HL-60 (cell line): Measurements from ENCODE around the gene PRKG2.

ENCODE experiments used
- DNase-seq, 2 experiments: peaks; one replicate each; pipeline ENCODE4 v3.0.0-alpha.2; 2010 to 2020; ENCODE audit warnings: low read depth in 1 of 2, low spot score in 1 of 2
- H3K27ac ChIP-seq: fragments of 250-450 bp; sonication (Bioruptor Pico); replicated peaks from 2 replicates; pipeline ENCODE4 v1.5.1; 2020; ENCODE audit warnings: mild to moderate bottlenecking, moderate library complexity
- H3K27me3 ChIP-seq: fragments of 250-450 bp; sonication (Bioruptor Pico); 2 replicates; pipeline ENCODE4 v1.5.1; 2021; ENCODE audit warnings: mild to moderate bottlenecking, moderate library complexity; ENCODE audit not compliant: insufficient read depth, poor library complexity, severe bottlenecking
- H3K4me3 ChIP-seq: replicated peaks from 2 replicates; pipeline ENCODE4 v1.5.1; 2011; ENCODE audit warnings: mild to moderate bottlenecking, control low read depth, low read length; ENCODE audit not compliant: insufficient read depth
- GABPA ChIP-seq: IDR thresholded peaks from 2 replicates; pipeline ENCODE4 v1.6.1; 2012; ENCODE audit warnings: low read depth
- POLR2AphosphoS5 ChIP-seq: IDR thresholded peaks from 2 replicates; pipeline ENCODE4 v1.6.1; 2012; ENCODE audit warnings: low read depth
- SPI1 ChIP-seq: IDR thresholded peaks from 2 replicates; pipeline ENCODE4 v1.6.1; 2012; ENCODE audit warnings: low read depth, mild to moderate bottlenecking, borderline replicate concordance
- TF ChIP-seq, protein P1 (sequence below): IDR thresholded peaks from 2 replicates; pipeline ENCODE4 v1.6.1; 2012; ENCODE audit warnings: low read depth; ENCODE audit not compliant: insufficient replicate concordance
- TF ChIP-seq, protein P2 (sequence below): IDR thresholded peaks from one replicate; pipeline ENCODE4 v1.5.1; 2011; ENCODE audit warnings: low read length, control low read depth, inconsistent platforms; ENCODE audit not compliant: insufficient read depth

PRKG2 gene

DNA sequence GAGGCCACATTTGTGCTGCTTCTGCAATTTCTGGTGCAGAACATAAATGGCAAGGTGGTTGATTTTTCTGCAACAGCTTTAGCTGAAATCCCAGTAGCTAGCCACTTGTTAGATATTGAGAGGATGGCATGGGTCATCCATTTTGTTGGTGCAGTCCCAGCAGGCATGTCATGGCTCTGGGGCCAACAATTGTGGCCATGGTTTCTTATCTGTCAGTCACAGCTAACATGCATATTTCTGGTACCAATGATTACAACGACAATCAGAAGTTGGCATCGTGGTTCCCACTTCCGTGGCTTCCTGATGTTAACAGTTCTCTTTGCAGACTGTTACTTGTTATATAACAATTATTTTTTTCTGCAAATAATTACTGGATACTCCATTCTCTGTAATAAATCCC lies 42.8 kb upstream of the PRKG2 start:
- no peak for DNase-seq
- no peak overlapping the region for H3K4me3 ChIP-seq
- no peaks in the 10 kb centered on the region for H3K27me3 ChIP-seq
- no peak overlapping the region for H3K27ac ChIP-seq
- TF ChIP-seq, protein P1, sequence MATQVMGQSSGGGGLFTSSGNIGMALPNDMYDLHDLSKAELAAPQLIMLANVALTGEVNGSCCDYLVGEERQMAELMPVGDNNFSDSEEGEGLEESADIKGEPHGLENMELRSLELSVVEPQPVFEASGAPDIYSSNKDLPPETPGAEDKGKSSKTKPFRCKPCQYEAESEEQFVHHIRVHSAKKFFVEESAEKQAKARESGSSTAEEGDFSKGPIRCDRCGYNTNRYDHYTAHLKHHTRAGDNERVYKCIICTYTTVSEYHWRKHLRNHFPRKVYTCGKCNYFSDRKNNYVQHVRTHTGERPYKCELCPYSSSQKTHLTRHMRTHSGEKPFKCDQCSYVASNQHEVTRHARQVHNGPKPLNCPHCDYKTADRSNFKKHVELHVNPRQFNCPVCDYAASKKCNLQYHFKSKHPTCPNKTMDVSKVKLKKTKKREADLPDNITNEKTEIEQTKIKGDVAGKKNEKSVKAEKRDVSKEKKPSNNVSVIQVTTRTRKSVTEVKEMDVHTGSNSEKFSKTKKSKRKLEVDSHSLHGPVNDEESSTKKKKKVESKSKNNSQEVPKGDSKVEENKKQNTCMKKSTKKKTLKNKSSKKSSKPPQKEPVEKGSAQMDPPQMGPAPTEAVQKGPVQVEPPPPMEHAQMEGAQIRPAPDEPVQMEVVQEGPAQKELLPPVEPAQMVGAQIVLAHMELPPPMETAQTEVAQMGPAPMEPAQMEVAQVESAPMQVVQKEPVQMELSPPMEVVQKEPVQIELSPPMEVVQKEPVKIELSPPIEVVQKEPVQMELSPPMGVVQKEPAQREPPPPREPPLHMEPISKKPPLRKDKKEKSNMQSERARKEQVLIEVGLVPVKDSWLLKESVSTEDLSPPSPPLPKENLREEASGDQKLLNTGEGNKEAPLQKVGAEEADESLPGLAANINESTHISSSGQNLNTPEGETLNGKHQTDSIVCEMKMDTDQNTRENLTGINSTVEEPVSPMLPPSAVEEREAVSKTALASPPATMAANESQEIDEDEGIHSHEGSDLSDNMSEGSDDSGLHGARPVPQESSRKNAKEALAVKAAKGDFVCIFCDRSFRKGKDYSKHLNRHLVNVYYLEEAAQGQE, result no peak
- TF ChIP-seq POLR2AphosphoS5, result no peak
- TF ChIP-seq SPI1, result no peak
- no peak for TF ChIP-seq GABPA
- TF ChIP-seq, protein P2, sequence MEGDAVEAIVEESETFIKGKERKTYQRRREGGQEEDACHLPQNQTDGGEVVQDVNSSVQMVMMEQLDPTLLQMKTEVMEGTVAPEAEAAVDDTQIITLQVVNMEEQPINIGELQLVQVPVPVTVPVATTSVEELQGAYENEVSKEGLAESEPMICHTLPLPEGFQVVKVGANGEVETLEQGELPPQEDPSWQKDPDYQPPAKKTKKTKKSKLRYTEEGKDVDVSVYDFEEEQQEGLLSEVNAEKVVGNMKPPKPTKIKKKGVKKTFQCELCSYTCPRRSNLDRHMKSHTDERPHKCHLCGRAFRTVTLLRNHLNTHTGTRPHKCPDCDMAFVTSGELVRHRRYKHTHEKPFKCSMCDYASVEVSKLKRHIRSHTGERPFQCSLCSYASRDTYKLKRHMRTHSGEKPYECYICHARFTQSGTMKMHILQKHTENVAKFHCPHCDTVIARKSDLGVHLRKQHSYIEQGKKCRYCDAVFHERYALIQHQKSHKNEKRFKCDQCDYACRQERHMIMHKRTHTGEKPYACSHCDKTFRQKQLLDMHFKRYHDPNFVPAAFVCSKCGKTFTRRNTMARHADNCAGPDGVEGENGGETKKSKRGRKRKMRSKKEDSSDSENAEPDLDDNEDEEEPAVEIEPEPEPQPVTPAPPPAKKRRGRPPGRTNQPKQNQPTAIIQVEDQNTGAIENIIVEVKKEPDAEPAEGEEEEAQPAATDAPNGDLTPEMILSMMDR, result no peak

DNA sequence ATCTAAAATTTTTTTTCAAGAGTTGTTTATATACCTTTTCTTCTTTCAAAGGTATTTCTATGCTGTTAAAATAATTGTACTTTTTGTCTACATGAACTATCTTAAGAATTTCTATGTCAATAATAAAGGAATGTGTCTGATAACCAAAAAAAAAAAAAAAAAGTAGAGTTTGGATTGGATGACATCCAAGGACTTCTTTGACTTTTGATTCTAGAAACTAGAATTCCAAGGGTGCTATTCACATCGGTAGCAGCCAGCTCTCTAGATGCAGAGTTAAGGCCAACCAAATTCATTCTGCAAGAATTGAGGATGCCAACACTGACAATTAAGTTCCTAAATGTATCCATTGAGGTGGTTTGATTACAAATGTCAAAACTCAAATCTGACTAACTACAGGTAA lies 42.0 kb upstream of the PRKG2 start:
- DNase-seq, result no peak
- Histone ChIP-seq H3K4me3 (no peak overlapping the region), H3K27ac (no peak overlapping the region), H3K27me3 (no peaks in the 10 kb centered on the region)
- TF ChIP-seq GABPA (no peak), POLR2AphosphoS5 (no peak), SPI1 (no peak)
- TF ChIP-seq, protein P1, result no peak
- TF ChIP-seq, protein P2, result no peak

DNA sequence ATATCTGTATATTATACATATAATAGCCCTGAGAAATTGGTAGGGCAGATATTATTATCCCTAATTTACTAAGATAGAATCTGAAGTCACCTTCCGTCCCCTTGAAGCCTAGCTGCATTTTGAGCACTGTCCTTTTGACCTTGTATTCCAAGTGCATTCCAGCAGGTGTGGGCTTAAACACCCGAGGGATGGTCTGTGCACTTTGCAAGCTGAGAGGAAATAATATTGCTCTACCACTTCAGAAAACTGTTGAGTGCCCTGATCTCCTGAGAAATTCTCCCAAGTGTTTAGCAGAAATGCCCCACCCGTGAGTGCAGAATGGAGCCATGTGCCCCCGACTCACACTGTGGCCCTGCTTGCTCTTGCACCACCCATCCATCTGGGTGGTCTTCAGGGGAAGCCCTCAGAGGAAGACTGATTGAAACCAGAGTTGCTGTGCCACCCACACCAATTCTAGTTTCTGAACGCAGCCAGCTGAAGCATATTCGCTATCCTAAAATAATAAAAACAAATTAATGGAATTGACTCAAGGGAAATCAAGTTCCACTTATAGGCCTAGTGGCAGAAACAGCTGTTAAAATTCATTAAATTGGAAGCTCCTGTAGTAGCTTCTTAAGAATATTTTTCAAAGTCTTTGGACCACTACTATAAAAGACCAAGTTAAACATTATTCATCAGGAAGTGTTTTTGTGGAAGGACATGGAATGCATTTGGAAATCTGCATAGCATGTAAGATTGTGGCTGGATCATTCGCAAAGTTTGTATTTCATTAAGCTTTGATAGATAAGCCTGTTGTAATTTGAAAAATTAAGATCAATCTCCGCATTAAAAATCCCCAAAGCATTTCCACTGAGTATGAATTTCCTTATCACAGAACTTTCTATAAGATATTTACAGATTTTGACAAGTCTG lies 41.3 kb upstream of the PRKG2 start:
- Histone ChIP-seq H3K4me3 (no peak overlapping the region), H3K27ac (no peak overlapping the region), H3K27me3 (no peaks in the 10 kb centered on the region)
- TF ChIP-seq, protein P1, result no peak
- no peak for TF ChIP-seq GABPA
- no peak for TF ChIP-seq POLR2AphosphoS5
- no peak for TF ChIP-seq SPI1
- TF ChIP-seq, protein P2, result no peak
- DNase-seq, result no peak
